Activated CD8-positive, alpha-beta T cell treated with anti-CD3 and anti-CD28 coated beads for 36 hours (primary cell): ENCODE measurements around the gene ENAH. TPM values are rescaled to one million over a fixed set of nuclear protein-coding genes. Genes with fewer than 3 reads are reported as not detected.

Experiments used
- ATAC-seq: fragments of 200-7000 bp; cut with Tn5 transposase; one replicate; pipeline ENCODE4 v1.10.0; 2021; ENCODE audit warnings: mild to moderate bottlenecking, moderate library complexity
- CTCF ChIA-PET: fragments of 350-600 bp; sonication (Branson Sonifier 250); formaldehyde crosslinking; loops from one replicate; lab custom pipeline; 2021; ENCODE audit warnings: antibody characterized with exemption; lab: Charles Lee
- POLR2A ChIA-PET: fragments of 350-600 bp; sonication (Branson Sonifier 250); formaldehyde crosslinking; loops from one replicate; lab custom pipeline; 2021; ENCODE audit warnings: antibody characterized with exemption; lab: Charles Lee
- DNase-seq: peaks from one replicate; pipeline ENCODE4 v3.0.0-alpha.2; 2020
- H3K27ac Mint-ChIP-seq: one replicate; pipeline ENCODE4 v1.8.0; 2021; ENCODE audit warnings: mild to moderate bottlenecking, mixed read lengths
- H3K27me3 Mint-ChIP-seq: one replicate; pipeline ENCODE4 v1.8.0; 2021; ENCODE audit warnings: mixed read lengths
- H3K36me3 Mint-ChIP-seq: one replicate; pipeline ENCODE4 v1.8.0; 2021; ENCODE audit warnings: low read depth, mixed read lengths
- H3K4me1 Mint-ChIP-seq: one replicate; pipeline ENCODE4 v1.8.0; 2021; ENCODE audit warnings: low read depth, mixed read lengths
- H3K4me3 Mint-ChIP-seq: one replicate; pipeline ENCODE4 v1.8.0; 2021; ENCODE audit warnings: mild to moderate bottlenecking, moderate library complexity, mixed read lengths
- H3K9me3 Mint-ChIP-seq: one replicate; pipeline ENCODE4 v1.8.0; 2021; ENCODE audit warnings: mixed read lengths
- intact Hi-C: fragments of 100-400 bp; cut with micrococcal nuclease; formaldehyde crosslinking; loops from one replicate; pipeline ENCODE4 v1.10.0; 2022
- total RNA-seq, 2 experiments: library from RNA; stranded (reverse); gene quantifications; one replicate each; pipeline ENCODE4 v1.2.3, GENCODE V29; 2021
- TF ChIP-seq, protein P1 (sequence below): fragments of 200-600 bp; IDR thresholded peaks from one replicate; pipeline ENCODE4 v1.8.0; 2022; ENCODE audit warnings: antibody characterized with exemption, mild to moderate bottlenecking

Gene ENAH
- total RNA-seq, 2 experiments from 2014 or later = 0.51 to 0.65 TPM

DNA sequence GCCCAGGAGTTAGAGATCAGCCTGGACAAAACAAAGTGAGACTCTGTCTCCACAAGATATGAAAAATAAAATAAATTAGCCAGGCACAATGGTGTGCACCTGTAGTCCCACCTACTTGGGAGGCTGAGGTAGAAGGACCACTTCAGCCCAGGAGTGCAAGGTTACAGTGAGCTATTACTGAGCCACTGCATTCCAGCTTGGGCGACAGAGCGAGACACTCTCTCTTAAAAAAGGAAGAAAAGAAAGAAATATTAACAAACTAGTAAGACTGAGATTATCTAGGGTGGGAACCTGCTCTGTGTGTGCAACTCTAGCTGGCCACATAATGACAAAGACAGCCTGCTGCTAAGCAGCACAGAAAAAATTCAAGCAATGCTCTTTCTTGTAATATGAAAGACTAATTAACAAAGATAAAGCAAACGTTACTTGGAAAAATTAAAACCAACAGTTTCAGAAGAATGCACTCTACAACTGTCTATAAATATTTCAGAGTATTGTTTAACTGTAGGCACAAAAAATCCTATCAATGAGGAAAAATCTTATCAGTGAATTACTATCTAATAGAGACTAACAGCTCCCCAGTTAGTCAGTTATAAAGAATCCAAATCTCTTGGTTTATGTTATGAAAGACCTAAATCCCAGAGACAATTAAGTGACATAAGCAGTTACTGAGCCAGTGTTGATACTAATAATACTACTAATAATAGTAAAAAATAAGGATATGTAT lies 74.5 kb downstream of the ENAH start:
- Mint-ChIP-seq H3K4me1 (peaks cover 2% of the 10 kb centered on the region), H3K27ac (no peak overlapping the region), H3K36me3 (no peaks in the 10 kb centered on the region), H3K9me3 (no peaks in the 10 kb centered on the region), H3K4me3 (no peak overlapping the region), H3K27me3 (peaks cover 8% of the 10 kb centered on the region)
- CTCF ChIA-PET = no interaction called here
- intact Hi-C loops = no loop called here
- TF ChIP-seq, protein P1, sequence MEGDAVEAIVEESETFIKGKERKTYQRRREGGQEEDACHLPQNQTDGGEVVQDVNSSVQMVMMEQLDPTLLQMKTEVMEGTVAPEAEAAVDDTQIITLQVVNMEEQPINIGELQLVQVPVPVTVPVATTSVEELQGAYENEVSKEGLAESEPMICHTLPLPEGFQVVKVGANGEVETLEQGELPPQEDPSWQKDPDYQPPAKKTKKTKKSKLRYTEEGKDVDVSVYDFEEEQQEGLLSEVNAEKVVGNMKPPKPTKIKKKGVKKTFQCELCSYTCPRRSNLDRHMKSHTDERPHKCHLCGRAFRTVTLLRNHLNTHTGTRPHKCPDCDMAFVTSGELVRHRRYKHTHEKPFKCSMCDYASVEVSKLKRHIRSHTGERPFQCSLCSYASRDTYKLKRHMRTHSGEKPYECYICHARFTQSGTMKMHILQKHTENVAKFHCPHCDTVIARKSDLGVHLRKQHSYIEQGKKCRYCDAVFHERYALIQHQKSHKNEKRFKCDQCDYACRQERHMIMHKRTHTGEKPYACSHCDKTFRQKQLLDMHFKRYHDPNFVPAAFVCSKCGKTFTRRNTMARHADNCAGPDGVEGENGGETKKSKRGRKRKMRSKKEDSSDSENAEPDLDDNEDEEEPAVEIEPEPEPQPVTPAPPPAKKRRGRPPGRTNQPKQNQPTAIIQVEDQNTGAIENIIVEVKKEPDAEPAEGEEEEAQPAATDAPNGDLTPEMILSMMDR = no peak
- ATAC-seq (no peak), DNase-seq (no peak)
- POLR2A ChIA-PET = no interaction called here

DNA sequence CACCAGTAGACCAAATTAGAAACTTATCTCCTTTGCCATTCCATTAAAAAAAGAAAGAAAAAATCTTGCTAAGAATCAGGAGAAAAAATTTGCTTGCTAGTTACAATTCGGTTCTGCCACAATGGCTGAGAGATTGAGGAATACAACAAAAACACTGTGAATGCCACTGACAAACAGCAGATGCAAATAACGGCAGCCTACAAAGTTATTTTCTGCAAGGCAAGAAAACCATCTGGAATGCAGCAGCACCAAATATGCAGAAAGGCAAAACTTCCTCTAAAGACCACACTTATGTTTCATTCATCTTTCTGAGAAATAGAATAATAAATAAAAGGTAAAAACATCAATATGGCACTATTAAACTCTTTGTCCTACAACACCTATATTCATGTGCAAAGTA lies 75.7 kb downstream of the ENAH start:
- H3K9me3 Mint-ChIP-seq = no peaks in the 10 kb centered on the region
- no peaks in the 10 kb centered on the region for H3K36me3 Mint-ChIP-seq
- DNase-seq (no peak), ATAC-seq (no peak)
- intact Hi-C loops = no loop called here
- peaks cover 2% of the 10 kb centered on the region for H3K4me1 Mint-ChIP-seq
- POLR2A ChIA-PET = interaction anchor here (0.7 kb wide), 2 partner anchors 201 to 852 kb away, joined by 3 to 4 read pairs; no protein-coding TSS in a partner anchor
- no peak overlapping the region for H3K27ac Mint-ChIP-seq
- CTCF ChIA-PET = interaction anchor here (1.5 kb wide), 1 partner anchor 102 kb away, joined by 3 read pairs; no protein-coding TSS in a partner anchor
- peaks cover 5% of the 10 kb centered on the region for H3K27me3 Mint-ChIP-seq
- no peak overlapping the region for H3K4me3 Mint-ChIP-seq
- TF ChIP-seq, protein P1 = no peak

DNA sequence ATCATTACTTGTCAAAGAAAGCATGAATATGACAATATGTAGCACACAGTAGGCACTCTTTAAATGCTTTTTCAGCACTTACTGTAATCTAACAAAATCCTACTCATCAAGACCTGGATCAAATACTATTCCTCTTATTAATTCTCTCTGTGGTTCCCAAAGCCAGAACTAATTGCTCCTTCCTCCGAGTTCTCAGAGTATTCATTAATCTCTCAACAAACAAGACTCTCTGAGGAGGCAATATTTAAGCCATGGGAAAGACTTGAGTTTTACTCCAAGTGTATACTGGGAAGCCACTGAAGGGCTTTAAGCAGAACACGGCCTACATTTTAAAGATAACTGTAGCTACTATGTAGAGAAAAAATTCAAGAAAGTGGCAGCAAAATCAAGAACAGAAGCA lies 79.7 kb downstream of the ENAH start:
- H3K36me3 Mint-ChIP-seq = no peaks in the 10 kb centered on the region
- H3K4me3 Mint-ChIP-seq = no peak overlapping the region
- no peak overlapping the region for H3K27ac Mint-ChIP-seq
- no peaks in the 10 kb centered on the region for H3K9me3 Mint-ChIP-seq
- ChIA-PET CTCF (no interaction called here), POLR2A (no interaction called here)
- TF ChIP-seq, protein P1 = no peak
- H3K4me1 Mint-ChIP-seq = peaks cover 2% of the 10 kb centered on the region
- H3K27me3 Mint-ChIP-seq = no peaks in the 10 kb centered on the region
- no peak for ATAC-seq
- no peak for DNase-seq
- intact Hi-C loops = no loop called here

DNA sequence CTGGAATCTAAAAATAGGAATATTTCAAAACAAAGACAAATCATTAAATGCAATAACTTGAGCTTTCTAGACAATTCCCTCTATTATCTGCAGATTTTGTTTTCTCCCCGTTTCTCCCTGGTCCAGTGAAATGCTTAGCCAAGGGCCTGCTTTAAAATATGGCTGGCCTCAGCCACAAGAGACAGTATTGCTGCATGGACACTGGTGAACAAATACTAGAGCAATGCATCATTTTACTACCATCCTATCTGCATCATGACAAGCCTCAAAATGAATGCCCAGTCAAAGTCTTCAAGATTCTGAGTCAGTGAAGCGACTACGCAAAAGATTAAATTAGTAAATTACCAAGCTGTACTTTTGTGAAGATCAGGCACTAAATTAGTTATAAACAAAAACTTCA lies 80.5 kb downstream of the ENAH start:
- H3K4me3 Mint-ChIP-seq = no peak overlapping the region
- DNase-seq (no peak), ATAC-seq (no peak)
- intact Hi-C loops = no loop called here
- no peaks in the 10 kb centered on the region for H3K36me3 Mint-ChIP-seq
- no peak overlapping the region for H3K27ac Mint-ChIP-seq
- TF ChIP-seq, protein P1 = no peak
- no peaks in the 10 kb centered on the region for H3K9me3 Mint-ChIP-seq
- ChIA-PET POLR2A (no interaction called here), CTCF (no interaction called here)
- peaks cover 2% of the 10 kb centered on the region for H3K4me1 Mint-ChIP-seq
- peaks cover 1% of the 10 kb centered on the region for H3K27me3 Mint-ChIP-seq

DNA sequence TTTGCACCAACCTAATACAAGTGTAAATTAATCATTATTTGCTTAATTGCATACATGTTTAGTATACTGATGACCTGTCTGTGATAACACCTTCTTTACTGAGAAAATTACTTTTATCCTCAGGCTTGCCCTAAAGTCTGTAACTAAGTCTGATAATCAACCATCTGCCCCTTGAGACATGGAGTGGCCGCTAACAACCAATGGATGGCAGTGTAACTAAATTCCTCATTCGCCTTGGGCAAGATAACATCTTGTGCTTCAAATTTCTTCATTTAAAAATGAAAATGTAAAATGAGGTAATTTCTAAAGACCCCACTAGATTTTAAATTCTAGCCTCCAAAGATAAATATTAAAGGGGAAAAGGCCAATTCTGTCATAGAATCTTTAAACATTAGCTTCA lies 85.1 kb downstream of the ENAH start:
- Mint-ChIP-seq H3K9me3 (no peaks in the 10 kb centered on the region), H3K4me3 (no peak overlapping the region), H3K27ac (no peak overlapping the region), H3K27me3 (peaks cover 1% of the 10 kb centered on the region), H3K4me1 (no peaks in the 10 kb centered on the region), H3K36me3 (no peaks in the 10 kb centered on the region)
- intact Hi-C loops = no loop called here
- POLR2A ChIA-PET = no interaction called here
- ATAC-seq (no peak), DNase-seq (no peak)
- TF ChIP-seq, protein P1 = no peak
- CTCF ChIA-PET = no interaction called here
